GM12878 (cell line): ENCODE results near the gene HHLA2. TPM values are rescaled to one million over a fixed set of nuclear protein-coding genes. Genes with fewer than 3 reads are reported as not detected.

Experiments
- ATAC-seq: fragments of 200-7000 bp; cut with Tn5 transposase; 3 replicates; pipeline ENCODE4 v1.9.1; 2020; ENCODE audit warnings: mild to moderate bottlenecking, moderate library complexity
- BruUV-seq: library from RNA; stranded (reverse); fragments of 400-500 nt; replicated peaks from 2 replicates; lab custom pipeline; 2021; lab: Mats Ljungman, UMichigan
- CTCF ChIA-PET: fragments of 300-600 bp; sonication (Branson Sonifier 250); formaldehyde crosslinking; extraction: SDS; loops from one replicate; lab custom pipeline; 2021; ENCODE audit warnings: inconsistent platforms; lab: Yijun Ruan, JAX
- POLR2A ChIA-PET: fragments of 350-600 bp; formaldehyde crosslinking; extraction: SDS; loops from one replicate; lab custom pipeline; 2021; ENCODE audit warnings: inconsistent platforms; lab: Charles Lee
- RAD21 ChIA-PET: fragments of 300-600 bp; sonication (Branson Sonifier 250); formaldehyde crosslinking; loops from one replicate; lab custom pipeline; 2023; ENCODE audit warnings: antibody characterized with exemption; ENCODE audit not compliant: unreplicated experiment; lab: Charles Lee
- SMC1A ChIA-PET: fragments of 300-600 bp; sonication (Branson Sonifier 250); formaldehyde crosslinking; loops from one replicate; lab custom pipeline; 2023; ENCODE audit not compliant: unreplicated experiment, uncharacterized antibody; lab: Charles Lee
- DNase-seq: peaks from one replicate; pipeline ENCODE4 v3.0.0-alpha.2; 2011; ENCODE audit warnings: low read depth, low spot score
- FAIRE-seq: peaks from 3 replicates; lab custom pipeline; 2011; peaks lifted over from hg19 to GRCh38; lab: Jason Lieb, UNC
- H2AFZ ChIP-seq: 2 replicates; pipeline ENCODE4 v1.6.0; 2011; ENCODE audit warnings: low read depth, low read length, control low read depth; ENCODE audit not compliant: control insufficient read depth
- H3K27ac ChIP-seq: 2 replicates; pipeline ENCODE4 v1.5.1; 2011; ENCODE audit warnings: control low read depth; ENCODE audit not compliant: control insufficient read depth, insufficient read depth
- H3K27me3 ChIP-seq, 2 experiments: replicated peaks in 1 of 2; 2 replicates each; pipeline versions ENCODE4 v1.6.0 to v1.6.1; 2011; ENCODE audit warnings: low read length in 1 of 2; ENCODE audit not compliant: control insufficient read depth in 2 of 2, insufficient read depth in 2 of 2
- H3K36me3 ChIP-seq, 2 experiments: 2 replicates each; pipeline ENCODE4 v1.5.1; 2011; ENCODE audit warnings: low read length in 1 of 2; ENCODE audit not compliant: control insufficient read depth in 2 of 2, insufficient read depth in 2 of 2
- H3K4me1 ChIP-seq: 2 replicates; pipeline ENCODE4 v1.6.1; 2011; ENCODE audit warnings: mild to moderate bottlenecking, low read length, moderate library complexity, mixed read lengths; ENCODE audit not compliant: control insufficient read depth, insufficient read depth
- H3K4me2 ChIP-seq: 2 replicates; pipeline ENCODE4 v1.6.0; 2011; ENCODE audit warnings: control low read depth; ENCODE audit not compliant: control insufficient read depth, insufficient read depth
- H3K4me3 ChIP-seq: fragments of 200-600 bp; sonication (generic); 2 replicates; pipeline ENCODE4 v1.5.1; 2016
- H3K79me2 ChIP-seq: 2 replicates; pipeline ENCODE4 v1.6.0; 2011; ENCODE audit warnings: low read length; ENCODE audit not compliant: control insufficient read depth, insufficient read depth
- H3K9ac ChIP-seq: 2 replicates; pipeline ENCODE4 v1.8.0; 2011; ENCODE audit warnings: low read length, control low read depth, mixed read lengths; ENCODE audit not compliant: control insufficient read depth, insufficient read depth
- H3K9me3 ChIP-seq: replicated peaks from 3 replicates; pipeline ENCODE4 v1.5.1; 2011; ENCODE audit warnings: mild to moderate bottlenecking, low read length; ENCODE audit not compliant: control insufficient read depth, insufficient read depth
- H4K20me1 ChIP-seq: 2 replicates; pipeline ENCODE4 v1.6.0; 2011; ENCODE audit not compliant: control insufficient read depth, insufficient read depth
- BCLAF1 ChIP-seq: fragments of 450-650 bp; IDR thresholded peaks from 2 replicates; pipeline ENCODE4 v1.6.1; 2017; ENCODE audit warnings: antibody characterized with exemption, mild to moderate bottlenecking, moderate library complexity
- BHLHE40 ChIP-seq, 2 experiments: fragments of 450-650 bp in 1 of 2; IDR thresholded peaks; 2 replicates each; pipeline ENCODE4 v1.6.1; 2011 to 2017; ENCODE audit warnings: low read depth in 2 of 2, borderline replicate concordance in 1 of 2, improper control_type of control experiment in 1 of 2, low read length in 1 of 2, mild to moderate bottlenecking in 1 of 2
- CHD2 ChIP-seq: IDR thresholded peaks from 2 replicates; pipeline ENCODE4 v1.6.1; 2011; ENCODE audit warnings: low read depth, low read length, improper control_type of control experiment, borderline replicate concordance
- EP300 ChIP-seq, 2 experiments: fragments of 150-350 bp in 1 of 2; IDR thresholded peaks; 2 replicates each; pipeline ENCODE4 v1.6.1; 2011 to 2012; ENCODE audit warnings: low read depth in 2 of 2, low read length in 2 of 2, borderline replicate concordance in 1 of 2, improper control_type of control experiment in 1 of 2, inconsistent platforms in 1 of 2; ENCODE audit not compliant: control insufficient read depth in 1 of 2
- ESRRA ChIP-seq: IDR thresholded peaks from 2 replicates; pipeline ENCODE4 v1.6.1; 2012; ENCODE audit warnings: mild to moderate bottlenecking, low read length, improper control_type of control experiment
- FOXM1 ChIP-seq: IDR thresholded peaks from 2 replicates; pipeline ENCODE4 v1.6.1; 2012; ENCODE audit warnings: low read depth, mild to moderate bottlenecking, inconsistent platforms, low read length, moderate library complexity
- HDAC2 ChIP-seq: fragments of 200-600 bp; sonication (generic); IDR thresholded peaks from 2 replicates; pipeline ENCODE4 v1.6.1; 2017
- HDAC6 ChIP-seq: fragments of 200-600 bp; sonication (generic); IDR thresholded peaks from one replicate; pipeline ENCODE4 v1.8.0; 2017; ENCODE audit warnings: antibody characterized with exemption; ENCODE audit not compliant: unreplicated experiment
- KLF5 ChIP-seq: fragments of 450-650 bp; IDR thresholded peaks from 2 replicates; pipeline ENCODE4 v1.6.1; 2014; ENCODE audit warnings: mild to moderate bottlenecking; ENCODE audit not compliant: partially characterized antibody
- MEF2B ChIP-seq: fragments of 450-650 bp; IDR thresholded peaks from 2 replicates; pipeline ENCODE4 v1.6.1; 2018; ENCODE audit warnings: mild to moderate bottlenecking, moderate library complexity; ENCODE audit not compliant: partially characterized antibody, poor library complexity, severe bottlenecking
- MTA3 ChIP-seq: IDR thresholded peaks from 2 replicates; pipeline ENCODE4 v1.6.1; 2012; ENCODE audit warnings: low read length, inconsistent platforms, borderline replicate concordance
- NR2F1 ChIP-seq: fragments of 450-650 bp; conservative IDR thresholded peaks from 2 replicates; pipeline ENCODE4 v1.6.1; 2017; ENCODE audit warnings: mild to moderate bottlenecking
- PAX5 ChIP-seq: IDR thresholded peaks from 2 replicates; pipeline ENCODE4 v1.6.1; 2011; ENCODE audit warnings: low read depth, low read length, borderline replicate concordance
- PAX8 ChIP-seq: fragments of 450-650 bp; IDR thresholded peaks from 2 replicates; pipeline ENCODE4 v1.6.1; 2017; ENCODE audit warnings: mild to moderate bottlenecking, moderate library complexity
- RELA ChIP-seq: fragments of 450-650 bp; IDR thresholded peaks from 2 replicates; pipeline ENCODE4 v1.8.0; 2014; ENCODE audit warnings: borderline replicate concordance; ENCODE audit not compliant: partially characterized antibody
- SREBF1 ChIP-seq: IDR thresholded peaks from 2 replicates; pipeline ENCODE4 v1.6.1; 2012; ENCODE audit warnings: mild to moderate bottlenecking, low read length
- WRNIP1 ChIP-seq: IDR thresholded peaks from 2 replicates; pipeline ENCODE4 v1.6.1; 2011; ENCODE audit warnings: low read depth, low read length, improper control_type of control experiment, borderline replicate concordance
- WGBS: methylation state at CpG from one replicate; pipeline ENCODE4 v1.1.6; 2016; ENCODE audit warnings: low lambda C conversion rate; ENCODE audit not compliant: insufficient replicate concordance, insufficient coverage; ENCODE audit errors: missing lambda C conversion rate; 5-methylcytosine and 5-hydroxymethylcytosine counted together
- in situ Hi-C: fragments of 300-500 bp; cut with MboI; formaldehyde crosslinking; loops from 9 replicates; pipeline ENCODE4 v1.14.3; 2018; ENCODE audit warnings: mixed read lengths
- intact Hi-C: fragments of 100-400 bp; cut with micrococcal nuclease; formaldehyde crosslinking; loops from one replicate; pipeline ENCODE4 v1.14.2; 2022; ENCODE audit not compliant: unreplicated experiment
- polyA plus RNA-seq, 11 experiments: library from polyadenylated mRNA; depleted of rRNA in 4 of 11; unstranded in 6 of 11; stranded (reverse) in 5 of 11; fragments of >200 nt; fragmentation: Nextera tagmentation in 4 of 11; fragmentation: Illumina TruSeq in 1 of 11; extraction: Ambion mirVana in 4 of 11; extraction: Trizol in 1 of 11; gene quantifications; 1 replicate in 1 of 11; 2 replicates in 10 of 11; pipeline versions ENCODE4 v1.2.1 to v1.2.3, GENCODE V29; 2011 to 2016; ENCODE audit warnings: inconsistent platforms in 2 of 11, missing spikeins in 2 of 11, low read depth in 1 of 11
- total RNA-seq, 4 experiments: library from RNA; depleted of rRNA in 3 of 4; stranded (reverse); fragments of >200 nt in 3 of 4; fragmentation: Illumina TruSeq in 1 of 4; extraction: Trizol in 1 of 4; gene quantifications; 2 replicates each; pipeline versions ENCODE4 v1.2.1 to v1.2.3, GENCODE V29; 2013 to 2021

HHLA2 gene
- total and polyA plus RNA-seq, 10 of the 15 experiments (the other 5 are each of a cell fraction or from before 2014, with no cell fraction given): 0.11 to 1.3 (median 0.28) TPM; not detected in 1

- 64% methylated on average over 3 of the region's 3 CpGs for WGBS
- no TSS peak for BruUV-seq
- no peaks in the 10 kb centered on the region for H3K36me3 ChIP-seq
- ChIA-PET RAD21 (no interaction called here), POLR2A (no interaction called here), CTCF (interaction anchor here (0.5 to 2.1 kb wide), 6 partner anchors 8 to 488 kb away, joined by 3 to 8 read pairs (median 3); no protein-coding TSS in a partner anchor), SMC1A (interaction anchor here (1.3 to 2.6 kb wide), 2 partner anchors 9 to 12 kb away, joined by 4 to 7 read pairs; no protein-coding TSS in a partner anchor)
- no peak overlapping the region for H3K4me3 ChIP-seq
- no peak overlapping the region for H2AFZ ChIP-seq
- no peaks in the 10 kb centered on the region for H4K20me1 ChIP-seq
- peaks cover 16% of the 10 kb centered on the region for H3K4me1 ChIP-seq
- H3K4me2 ChIP-seq: no peak overlapping the region
- no peak for DNase-seq
- intact Hi-C loops (no loop called here), in situ Hi-C loops (no loop called here)
- no peaks in the 10 kb centered on the region for H3K9me3 ChIP-seq
- FAIRE-seq: no peak
- H3K79me2 ChIP-seq: no peaks in the 10 kb centered on the region
- ATAC-seq: no peak
- TF ChIP-seq WRNIP1 (no peak), RELA (no peak), FOXM1 (no peak), MTA3 (no peak), CHD2 (no peak), BHLHE40 (IDR thresholded peaks at IDR 0.05; ENCODE audit: borderline replicate concordance in 1 of 2, low read depth in 2 of 2, low read length in 1 of 2) (no peak), SREBF1 (no peak), ESRRA (no peak), BCLAF1 (no peak), KLF5 (no peak), HDAC2 (no peak), HDAC6 (no peak), PAX8 (no peak), EP300 (IDR thresholded peaks at IDR 0.05; ENCODE audit: borderline replicate concordance in 1 of 2, control insufficient read depth in 1 of 2, low read depth in 2 of 2, low read length in 2 of 2) (no peak), PAX5 (no peak), MEF2B (no peak), NR2F1 (no peak)
- no peak overlapping the region for H3K27ac ChIP-seq
- no peak overlapping the region for H3K9ac ChIP-seq
- H3K27me3 ChIP-seq: no peaks in the 10 kb centered on the region
Observed at GRCh38 chr3:108393128-108393900, 97.0 kb downstream of the HHLA2 start.
